Activated CD8-positive, alpha-beta memory T cell treated with anti-CD3 and anti-CD28 coated beads for 36 hours (primary cell): ENCODE measurements around the gene SND1. TPM values are rescaled to one million over a fixed set of nuclear protein-coding genes. Genes with fewer than 3 reads are reported as not detected.

Experiments used
- CTCF ChIA-PET: fragments of 350-600 bp; sonication (Branson Sonifier 250); formaldehyde crosslinking; loops from one replicate; lab custom pipeline; 2021; ENCODE audit warnings: antibody characterized with exemption; lab: Charles Lee
- POLR2A ChIA-PET: fragments of 350-600 bp; sonication (Branson Sonifier 250); formaldehyde crosslinking; loops from one replicate; lab custom pipeline; 2021; ENCODE audit warnings: antibody characterized with exemption; lab: Charles Lee
- total RNA-seq, 2 experiments: library from RNA; stranded (reverse); gene quantifications; one replicate each; pipeline ENCODE4 v1.2.3, GENCODE V29; 2021

Gene SND1
- total RNA-seq, 2 experiments from 2014 or later: 203 to 219 TPM

- ChIA-PET POLR2A (no interaction called here), CTCF (no interaction called here)
Measured at GRCh38 chr7:128003787-128004186, 351.8 kb downstream of the SND1 start.

GRCh38 chr7:128004623-128005022, 352.6 kb downstream of the SND1 start:
- ChIA-PET CTCF (no interaction called here), POLR2A (no interaction called here)

- POLR2A ChIA-PET: no interaction called here
- CTCF ChIA-PET: interaction anchor here (0.6 kb wide), 1 partner anchor 9 kb away, joined by 3 read pairs; no protein-coding TSS in a partner anchor
Measured at GRCh38 chr7:128005117-128005516, 353.1 kb downstream of the SND1 start.

GRCh38 chr7:128005759-128006159, 353.8 kb downstream of the SND1 start:
- CTCF ChIA-PET: interaction anchor here (0.6 kb wide), 1 partner anchor 10 kb away, joined by 3 read pairs; no protein-coding TSS in a partner anchor
- POLR2A ChIA-PET: interaction anchor here (0.5 kb wide), 1 partner anchor 24 kb away, joined by 3 read pairs; no protein-coding TSS in a partner anchor

GRCh38 chr7:128006550-128007302, 354.7 kb downstream of the SND1 start:
- ChIA-PET POLR2A (no interaction called here), CTCF (no interaction called here)

- POLR2A ChIA-PET: no interaction called here
- CTCF ChIA-PET: no interaction called here
Measured at GRCh38 chr7:128007303-128007680, 355.3 kb downstream of the SND1 start.

- ChIA-PET CTCF (no interaction called here), POLR2A (no interaction called here)
Measured at GRCh38 chr7:128008141-128008540, 356.1 kb downstream of the SND1 start.

- ChIA-PET CTCF (no interaction called here), POLR2A (no interaction called here)
Measured at GRCh38 chr7:128008744-128009143, 356.8 kb downstream of the SND1 start.

- ChIA-PET POLR2A (no interaction called here), CTCF (no interaction called here)
Measured at GRCh38 chr7:128010391-128011127, 358.6 kb downstream of the SND1 start.

GRCh38 chr7:128011131-128011661, 359.2 kb downstream of the SND1 start:
- CTCF ChIA-PET: no interaction called here
- POLR2A ChIA-PET: no interaction called here

- ChIA-PET CTCF (no interaction called here), POLR2A (no interaction called here)
Measured at GRCh38 chr7:128014811-128015210, 362.8 kb downstream of the SND1 start.

- ChIA-PET POLR2A (no interaction called here), CTCF (no interaction called here)
Measured at GRCh38 chr7:128017460-128017859, 365.5 kb downstream of the SND1 start.

GRCh38 chr7:128017862-128018845, 366.2 kb downstream of the SND1 start:
- ChIA-PET CTCF (no interaction called here), POLR2A (no interaction called here)

- ChIA-PET CTCF (interaction anchor here (0.7 kb wide), 1 partner anchor 193 kb away, joined by 3 read pairs; no protein-coding TSS in a partner anchor), POLR2A (interaction anchor here (0.6 kb wide), 1 partner anchor 306 kb away, joined by 3 read pairs; no protein-coding TSS in a partner anchor)
Measured at GRCh38 chr7:128019288-128019687, 367.3 kb downstream of the SND1 start.

- CTCF ChIA-PET: interaction anchor here (0.7 kb wide), 1 partner anchor 9 kb away, joined by 3 read pairs; no protein-coding TSS in a partner anchor
- POLR2A ChIA-PET: no interaction called here
Measured at GRCh38 chr7:128020159-128020558, 368.2 kb downstream of the SND1 start.

- POLR2A ChIA-PET: no interaction called here
Measured at GRCh38 chr7:128021366-128021765, 369.4 kb downstream of the SND1 start.

GRCh38 chr7:128022631-128023532, 370.9 kb downstream of the SND1 start:
- ChIA-PET CTCF (no interaction called here), POLR2A (no interaction called here)

More at GRCh38 chr7:128021366-128021765, 369.4 kb downstream of the SND1 start:
- CTCF ChIA-PET: no interaction called here

- POLR2A ChIA-PET: no interaction called here
- CTCF ChIA-PET: interaction anchor here (0.8 kb wide), 1 partner anchor 49 kb away, joined by 3 read pairs; no protein-coding TSS in a partner anchor
Measured at GRCh38 chr7:128024151-128024550, 372.2 kb downstream of the SND1 start.
